Measurements from ENCODE around the gene DHRS9.

DNA sequence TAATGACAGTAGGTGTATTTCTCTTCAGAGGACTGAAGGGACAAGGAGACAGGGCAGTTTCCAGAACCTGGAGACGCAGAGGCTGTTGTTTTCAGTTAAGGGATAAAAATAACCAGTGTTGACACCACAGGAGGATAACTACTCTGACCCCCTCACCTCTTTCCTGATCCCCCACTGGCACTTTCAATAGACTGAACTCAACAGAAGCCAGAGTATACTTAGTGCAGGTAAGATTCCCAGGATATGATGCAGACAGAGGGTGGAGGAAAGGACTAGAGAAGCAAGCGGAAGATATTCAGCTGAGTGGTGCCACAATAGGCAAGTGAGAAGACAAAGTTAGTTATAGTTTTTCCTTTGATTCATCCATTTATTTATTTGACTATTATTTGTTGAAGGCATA lies 19.8 kb downstream of the DHRS9 start:
- TF ChIP-seq, protein P1, sequence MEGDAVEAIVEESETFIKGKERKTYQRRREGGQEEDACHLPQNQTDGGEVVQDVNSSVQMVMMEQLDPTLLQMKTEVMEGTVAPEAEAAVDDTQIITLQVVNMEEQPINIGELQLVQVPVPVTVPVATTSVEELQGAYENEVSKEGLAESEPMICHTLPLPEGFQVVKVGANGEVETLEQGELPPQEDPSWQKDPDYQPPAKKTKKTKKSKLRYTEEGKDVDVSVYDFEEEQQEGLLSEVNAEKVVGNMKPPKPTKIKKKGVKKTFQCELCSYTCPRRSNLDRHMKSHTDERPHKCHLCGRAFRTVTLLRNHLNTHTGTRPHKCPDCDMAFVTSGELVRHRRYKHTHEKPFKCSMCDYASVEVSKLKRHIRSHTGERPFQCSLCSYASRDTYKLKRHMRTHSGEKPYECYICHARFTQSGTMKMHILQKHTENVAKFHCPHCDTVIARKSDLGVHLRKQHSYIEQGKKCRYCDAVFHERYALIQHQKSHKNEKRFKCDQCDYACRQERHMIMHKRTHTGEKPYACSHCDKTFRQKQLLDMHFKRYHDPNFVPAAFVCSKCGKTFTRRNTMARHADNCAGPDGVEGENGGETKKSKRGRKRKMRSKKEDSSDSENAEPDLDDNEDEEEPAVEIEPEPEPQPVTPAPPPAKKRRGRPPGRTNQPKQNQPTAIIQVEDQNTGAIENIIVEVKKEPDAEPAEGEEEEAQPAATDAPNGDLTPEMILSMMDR (IDR thresholded peaks at IDR 0.05; ENCODE audit: low read depth, low read length), result no peak
- TF ChIP-seq EZH2phosphoT487 (IDR thresholded peaks at IDR 0.05; ENCODE audit: low read depth), result no peak
